Right ventricle myocardium inferior (tissue), 1 donor: ENCODE data around the gene SLC47A1. TPM values are rescaled to one million over a fixed set of nuclear protein-coding genes. Genes with fewer than 3 reads are reported as not detected.
A peak's percentile ranks its signal among the peaks of the same experiment; 100 is the strongest.

Source experiments
- ATAC-seq: fragments of 200-7000 bp; cut with Tn5 transposase; one replicate; pipeline ENCODE4 v1.9.1; 2020; ENCODE audit warnings: mild to moderate bottlenecking, moderate library complexity
- DNase-seq: peaks from one replicate; pipeline ENCODE4 v3.0.0; 2021; ENCODE audit errors: missing footprints
- intact Hi-C: fragments of 100-400 bp; cut with DNase I; formaldehyde crosslinking; loops from one replicate; pipeline ENCODE4 v1.11.0; 2022
- total RNA-seq: library from RNA; stranded (reverse); fragmentation: NEBNext Ultra II Directional; extraction: Animal tissue kit (Norgen Biotek cat#: 25700); gene quantifications from one replicate; pipeline ENCODE4 v1.2.1, GENCODE V29; 2021
- donor health status: DM: no; HTN: yes; CAD: no; lungs with severe emphysema.

SLC47A1 gene
- total RNA-seq, 1 donor from 2014 or later = 4.6 TPM

- intact Hi-C loops = no loop called here
- DNase-seq = no peak
- no peak for ATAC-seq
These were observed 16.3 kb downstream of the SLC47A1 start for GRCh38 chr17:19549746-19550623.

GRCh38 chr17:19551165-19551564 lies 17.5 kb downstream of the SLC47A1 start:
- intact Hi-C loops = no loop called here
- DNase-seq (no peak), ATAC-seq (no peak)

- ATAC-seq (no peak), DNase-seq (no peak)
- intact Hi-C loops = no loop called here
These were observed 18.0 kb downstream of the SLC47A1 start for GRCh38 chr17:19551591-19552148.

- ATAC-seq (no peak), DNase-seq (no peak)
- intact Hi-C loops = no loop called here
These were observed 19.4 kb downstream of the SLC47A1 start for GRCh38 chr17:19553036-19553435.

GRCh38 chr17:19554393-19554792 lies 20.7 kb downstream of the SLC47A1 start:
- ATAC-seq (peak; percentile 56), DNase-seq (no peak)
- intact Hi-C loops = no loop called here

GRCh38 chr17:19555746-19556145 lies 22.1 kb downstream of the SLC47A1 start:
- no peak for DNase-seq
- ATAC-seq = no peak
- intact Hi-C loops = no loop called here

GRCh38 chr17:19558946-19559345 lies 25.3 kb downstream of the SLC47A1 start:
- intact Hi-C loops = no loop called here
- no peak for DNase-seq
- ATAC-seq = no peak

- no peak for DNase-seq
- no peak for ATAC-seq
- intact Hi-C loops = no loop called here
These were observed 28.2 kb downstream of the SLC47A1 start for GRCh38 chr17:19561697-19562318.

GRCh38 chr17:19565817-19566575 lies 32.3 kb downstream of the SLC47A1 start:
- ATAC-seq = no peak

GRCh38 chr17:19567216-19568015 lies 33.8 kb downstream of the SLC47A1 start:
- ATAC-seq (no peak), DNase-seq (no peak)
- intact Hi-C loops = no loop called here

More at GRCh38 chr17:19565817-19566575, 32.3 kb downstream of the SLC47A1 start:
- DNase-seq = no peak
- intact Hi-C loops = no loop called here

- intact Hi-C loops = no loop called here
- no peak for ATAC-seq
- DNase-seq = no peak
These were observed 34.3 kb downstream of the SLC47A1 start for GRCh38 chr17:19568016-19568350.

GRCh38 chr17:19569785-19570543 lies 36.3 kb downstream of the SLC47A1 start:
- no peak for DNase-seq
- ATAC-seq = no peak
- intact Hi-C loops = no loop called here

GRCh38 chr17:19570544-19571062 lies 36.9 kb downstream of the SLC47A1 start:
- intact Hi-C loops = no loop called here
- no peak for DNase-seq
- ATAC-seq = no peak

- intact Hi-C loops = no loop called here
- DNase-seq = no peak
- no peak for ATAC-seq
These were observed 39.4 kb downstream of the SLC47A1 start for GRCh38 chr17:19573075-19573474.

- no peak for ATAC-seq
- intact Hi-C loops = no loop called here
- no peak for DNase-seq
These were observed 41.3 kb downstream of the SLC47A1 start for GRCh38 chr17:19574956-19575355.

GRCh38 chr17:19578545-19578944 lies 44.9 kb downstream of the SLC47A1 start:
- ATAC-seq (no peak), DNase-seq (no peak)
- intact Hi-C loops = no loop called here

- no peak for DNase-seq
- ATAC-seq = no peak
- intact Hi-C loops = no loop called here
These were observed 45.6 kb downstream of the SLC47A1 start for GRCh38 chr17:19579192-19579761.
